ENCODE measurements around the gene SMIM14.

- TF ChIP-seq MYC (IDR thresholded peaks at IDR 0.05; ENCODE audit: low read depth, low read length), result no peak
- no peak for TF ChIP-seq POLR2A (IDR thresholded peaks at IDR 0.05; ENCODE audit: extremely low read depth, insufficient read length)
- TF ChIP-seq CTCF (IDR thresholded peaks at IDR 0.05; ENCODE audit: low read depth, low read length), result no peak
- TF ChIP-seq MAX (IDR thresholded peaks at IDR 0.05; ENCODE audit: low read depth, low read length), result no peak
Measured at GRCh38 chr4:39655211-39655610, 16.5 kb upstream of the SMIM14 start.
